D341Med (cell line): ENCODE measurements around the gene GLT8D1.
"Not testable (repeated sequence)": the region's sequence is repeated elsewhere in the genome, so short reads cannot be mapped to it uniquely, and the experiment has no call there.

ENCODE experiments used
- DNase-seq: peaks from one replicate; pipeline ENCODE4 v3.0.0; 2012; ENCODE audit warnings: low spot score

GLT8D1 gene

DNA sequence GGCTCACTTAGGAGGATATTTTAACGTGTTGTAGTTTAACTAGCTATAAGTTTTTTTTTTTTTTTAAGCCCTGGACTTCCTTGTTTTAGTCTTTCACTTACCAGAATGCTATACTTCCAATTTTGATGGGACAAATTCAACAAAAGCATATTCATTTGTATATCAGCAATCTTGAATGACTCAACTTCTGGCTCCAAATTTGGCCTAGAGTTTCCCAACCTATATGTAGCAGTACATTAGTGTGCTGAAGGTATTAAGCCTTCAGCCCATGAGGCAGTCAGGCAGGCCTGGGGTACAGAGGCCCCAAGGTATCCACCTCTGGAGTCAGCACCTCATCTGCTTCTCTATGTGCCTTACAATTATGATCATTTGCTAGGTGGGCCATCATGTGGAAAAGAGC is 25.8 kb downstream of the GLT8D1 start:
- DNase-seq: no peak

DNA sequence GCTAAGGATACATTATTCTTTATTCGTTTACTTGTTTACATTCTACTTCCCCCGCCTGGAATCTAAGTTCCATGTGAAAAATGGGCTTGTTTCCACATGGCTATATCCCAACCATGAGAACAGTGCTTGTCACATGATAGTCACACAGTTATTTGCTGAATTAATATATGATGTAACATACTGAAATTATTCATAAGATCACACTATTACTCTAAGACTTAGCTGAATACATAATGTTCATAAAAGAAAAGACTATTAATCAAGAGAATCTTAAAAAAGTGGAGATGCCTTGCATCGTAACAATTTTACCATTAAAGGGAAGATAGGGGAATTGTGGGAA is 26.4 kb downstream of the GLT8D1 start:
- no peak for DNase-seq

DNA sequence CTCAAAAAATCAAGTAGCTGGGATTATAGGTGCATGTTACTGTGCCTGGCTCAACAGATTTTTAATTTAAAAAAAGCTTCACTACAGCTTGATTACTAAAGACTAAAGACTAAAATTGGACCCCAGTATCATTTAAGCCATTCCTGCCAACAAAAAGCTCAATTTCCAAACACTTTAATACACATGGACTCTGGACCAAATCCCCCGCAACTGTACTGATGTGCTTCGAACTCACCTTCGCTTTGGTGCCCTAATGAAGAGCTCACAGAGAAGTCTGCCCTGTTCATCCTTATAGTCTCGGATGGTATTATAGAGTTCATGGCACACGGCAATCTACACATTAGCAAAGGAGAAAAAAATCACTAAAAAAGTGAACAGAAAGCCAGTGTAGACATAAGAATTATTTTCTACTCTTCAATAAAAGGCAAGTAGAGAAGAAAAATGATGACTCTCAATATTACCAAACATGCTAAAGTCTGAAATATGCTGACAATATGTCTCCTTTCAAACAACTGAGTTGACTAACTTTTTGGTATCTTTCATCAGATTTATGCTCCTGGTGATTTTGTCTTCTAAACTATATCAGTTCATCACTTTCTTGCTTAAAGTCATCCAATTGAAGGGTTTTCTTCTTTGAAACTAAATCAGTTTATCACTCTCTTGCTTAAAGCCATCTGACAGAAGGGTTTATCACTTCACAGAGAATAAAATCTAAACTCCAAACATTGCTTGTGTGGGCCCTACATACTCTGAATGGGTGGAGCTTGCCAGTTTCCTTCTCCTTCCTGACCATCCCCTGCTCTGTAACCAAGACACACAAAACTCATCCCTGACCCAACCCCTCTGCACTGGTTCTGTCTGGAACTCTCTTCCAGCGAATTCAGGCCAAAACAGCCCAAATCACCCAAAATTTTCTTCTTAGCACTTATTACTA is 27.1 kb downstream of the GLT8D1 start:
- DNase-seq: no peak

DNA sequence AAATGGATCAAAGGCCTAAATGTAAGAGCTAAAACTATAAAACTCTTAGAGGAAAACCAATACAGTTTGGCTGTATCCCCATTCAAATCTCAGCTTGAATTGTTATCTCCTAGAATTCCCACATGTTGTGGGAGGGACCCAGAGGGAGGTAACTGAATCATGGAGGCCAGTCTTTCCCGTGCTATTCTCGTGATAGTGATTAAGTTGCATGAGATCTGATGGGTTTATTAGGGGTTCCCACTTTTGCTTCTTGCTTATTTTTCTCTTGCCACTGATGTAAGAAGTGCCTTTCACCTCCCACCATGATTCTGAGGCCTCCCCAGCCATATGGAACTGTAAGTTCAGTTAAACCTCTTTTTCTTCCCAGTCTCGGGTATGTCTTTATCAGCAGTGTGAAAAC is 29.4 kb downstream of the GLT8D1 start:
- not testable (repeated sequence) for DNase-seq

DNA sequence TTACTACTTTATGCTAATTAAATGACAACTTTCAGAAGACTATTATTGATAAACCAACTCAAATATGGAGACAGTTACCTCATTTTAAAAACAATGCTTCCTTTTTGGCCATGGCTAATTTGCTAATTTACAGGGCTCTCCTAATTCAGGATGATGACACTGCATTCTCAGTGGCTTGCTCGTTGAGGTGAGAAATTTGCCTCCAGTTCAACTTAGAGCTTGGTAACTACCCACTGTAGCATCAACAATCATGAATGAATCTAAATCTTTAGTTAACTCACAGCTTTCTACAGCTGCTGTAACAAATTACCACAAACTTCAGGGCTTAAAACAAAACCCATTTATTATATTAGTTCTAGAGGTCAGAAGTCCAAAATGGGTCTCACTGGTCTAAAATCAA is 33.9 kb downstream of the GLT8D1 start:
- DNase-seq: no peak

DNA sequence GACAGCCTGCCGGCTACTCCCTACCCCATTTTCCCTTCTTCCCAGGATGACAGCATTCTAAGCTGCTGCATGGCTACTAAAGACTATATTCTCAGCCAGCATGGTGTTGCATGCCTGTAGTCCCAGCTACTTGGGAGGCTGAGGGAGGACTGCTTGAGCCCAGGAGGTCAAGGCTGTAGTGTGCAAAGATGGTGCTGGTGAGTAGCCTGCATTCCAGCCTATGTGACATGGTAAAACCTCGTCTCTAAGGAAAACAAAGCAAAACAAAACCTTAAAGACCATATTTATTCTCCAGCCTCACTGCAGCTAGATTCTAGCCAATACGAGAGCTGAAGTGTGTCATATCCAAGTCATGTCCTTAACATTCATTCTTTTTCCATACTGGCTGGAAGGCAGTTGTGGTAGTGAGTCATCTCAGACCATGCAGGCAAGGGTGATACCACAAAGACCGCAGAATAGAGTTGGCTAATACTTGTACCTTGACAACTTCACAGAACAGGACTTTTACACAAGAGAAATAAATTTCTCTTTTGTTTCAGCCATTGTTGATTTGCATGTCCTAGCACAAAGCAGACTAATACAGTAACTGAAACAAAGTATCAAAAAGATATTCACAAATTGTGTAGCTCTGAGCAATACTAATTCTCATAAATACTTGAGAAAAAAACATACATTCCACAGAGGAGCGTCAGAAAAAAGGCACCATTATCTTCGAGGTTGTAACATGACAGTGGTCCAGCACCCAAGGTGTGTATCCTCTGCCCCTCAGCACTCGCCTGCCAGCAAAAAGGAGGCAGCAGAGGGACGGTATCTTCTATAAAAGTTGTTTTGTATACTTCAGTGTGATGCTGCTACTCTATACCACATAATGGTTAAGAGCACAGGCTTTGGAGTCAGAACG is 34.7 kb downstream of the GLT8D1 start:
- DNase-seq: no peak

DNA sequence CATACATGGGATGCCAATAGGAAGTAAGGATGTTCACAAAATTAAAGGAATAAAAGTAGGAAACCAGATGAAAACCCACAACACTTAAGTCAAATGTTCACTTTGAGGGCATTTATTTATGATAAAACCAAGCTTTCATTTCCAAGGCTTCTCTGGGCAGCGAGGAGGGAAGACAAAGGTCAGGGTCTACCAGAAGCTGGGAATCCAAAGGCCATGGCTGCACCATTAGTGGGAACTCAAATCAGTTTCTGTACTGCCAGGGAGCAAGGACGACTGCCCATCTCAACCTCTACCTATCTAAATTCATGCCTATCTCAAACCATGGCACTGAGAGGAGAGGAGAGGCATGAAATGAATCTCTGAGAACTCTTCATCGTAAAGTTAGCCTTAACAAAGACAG is 42.5 kb downstream of the GLT8D1 start:
- DNase-seq: no peak

DNA sequence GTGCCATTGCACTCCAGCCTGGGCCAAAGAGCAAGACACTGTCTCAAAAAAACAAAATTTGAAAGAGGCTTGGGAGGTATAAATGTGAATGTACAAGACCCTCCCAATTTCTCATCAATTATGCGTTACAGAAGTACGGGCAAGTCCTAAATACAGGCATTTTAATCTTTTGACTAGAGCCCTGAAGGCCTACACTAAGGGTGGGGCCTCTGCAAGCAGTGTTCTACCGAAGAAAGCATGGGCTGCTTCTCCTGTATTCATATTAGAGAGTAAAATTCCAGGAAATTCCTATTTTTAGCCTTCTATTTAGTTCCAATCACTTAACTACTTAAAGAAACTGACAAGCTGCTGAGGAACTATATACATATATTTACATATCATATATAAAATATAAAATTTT is 45.5 kb downstream of the GLT8D1 start:
- DNase-seq: no peak

DNA sequence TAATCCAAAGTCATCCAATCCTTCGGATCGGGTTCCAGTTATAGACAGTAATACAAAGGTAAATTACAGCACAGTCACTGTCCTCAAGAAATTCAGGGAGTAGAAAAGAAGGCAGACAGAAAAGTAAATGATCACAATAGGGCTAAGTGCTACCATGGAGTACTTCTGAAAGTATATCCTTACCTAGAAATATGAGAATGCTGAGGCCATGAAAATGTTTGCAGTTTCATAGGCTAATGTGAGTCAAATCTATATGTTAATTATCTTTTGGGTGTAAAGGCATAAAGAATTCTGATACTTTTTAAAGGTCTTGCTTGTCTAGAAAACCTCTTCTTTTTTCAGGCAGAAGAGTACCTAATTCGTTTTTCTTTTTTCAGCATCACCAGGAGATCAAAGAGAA is 49.7 kb downstream of the GLT8D1 start:
- DNase-seq: no peak

DNA sequence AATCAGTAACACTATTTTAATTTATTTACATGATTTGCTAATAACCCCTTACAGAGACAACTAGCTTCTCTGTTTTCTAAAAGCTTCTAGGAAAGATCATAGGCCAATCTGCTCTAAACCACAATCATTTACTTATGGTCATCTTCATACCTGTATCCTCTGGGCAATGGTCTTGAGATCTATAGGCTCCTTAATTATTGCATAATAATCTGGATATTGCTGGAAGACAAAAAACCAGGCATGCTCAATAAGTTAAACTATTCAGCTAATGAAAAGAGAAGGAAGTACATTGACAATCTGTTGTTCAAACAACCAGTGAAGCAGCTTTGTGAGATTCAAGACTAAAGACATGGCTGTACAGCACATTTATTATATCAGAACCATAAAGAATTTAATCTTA is 54.0 kb downstream of the GLT8D1 start:
- no peak for DNase-seq

DNA sequence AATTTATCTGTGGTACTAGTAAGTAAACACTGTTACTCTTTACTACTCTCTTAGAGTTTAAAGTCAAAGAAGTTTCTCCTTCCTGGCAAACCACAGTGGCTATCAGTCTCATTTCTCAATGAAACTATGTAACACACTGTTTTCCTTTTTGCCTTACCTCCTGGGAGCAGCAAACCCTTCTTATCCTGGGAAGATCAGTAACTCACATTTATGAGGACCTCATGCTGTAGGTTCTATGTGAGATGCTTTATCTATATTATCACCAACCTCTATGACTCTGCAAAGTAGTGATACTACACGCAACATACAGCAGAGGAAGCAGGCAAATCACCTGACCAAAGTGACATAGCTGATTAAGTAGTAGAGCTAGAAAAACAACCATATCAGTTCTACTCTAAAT is 55.2 kb downstream of the GLT8D1 start:
- no peak for DNase-seq

DNA sequence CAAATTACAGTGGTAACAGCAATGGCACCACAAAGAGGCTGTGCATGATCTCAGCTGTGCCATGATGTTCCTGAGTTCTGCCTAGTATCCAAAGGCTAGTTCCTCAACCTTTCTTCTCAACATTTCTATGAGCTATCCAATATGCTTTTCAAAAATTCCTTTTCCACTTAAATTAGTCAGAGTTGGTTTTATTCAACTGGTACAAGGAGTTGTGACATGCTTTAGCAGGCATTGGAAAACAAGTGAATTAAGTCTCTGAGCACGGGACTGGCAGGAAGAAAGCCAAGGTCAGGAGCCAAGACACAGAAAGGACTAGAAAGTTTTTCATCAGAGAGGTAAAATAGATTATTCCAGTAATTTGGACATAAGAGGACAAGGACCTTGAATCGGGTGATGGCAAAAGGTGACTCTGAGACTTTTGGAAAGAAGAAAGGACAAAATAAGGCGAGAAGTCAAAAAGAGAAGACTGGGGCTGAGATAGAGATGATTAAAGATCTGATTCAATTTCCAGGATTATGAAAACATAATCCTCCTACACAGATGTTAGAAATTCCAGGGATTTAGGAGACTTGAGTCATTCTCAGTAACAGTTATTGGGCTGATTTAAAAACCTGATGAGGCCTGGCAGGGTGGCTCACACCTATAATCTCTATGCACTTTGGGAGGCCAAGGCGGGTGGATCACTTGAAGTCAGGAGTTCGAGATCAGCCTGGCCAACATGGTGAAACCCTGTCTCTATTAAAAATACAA is 56.0 kb downstream of the GLT8D1 start:
- DNase-seq: peak; percentile 43

DNA sequence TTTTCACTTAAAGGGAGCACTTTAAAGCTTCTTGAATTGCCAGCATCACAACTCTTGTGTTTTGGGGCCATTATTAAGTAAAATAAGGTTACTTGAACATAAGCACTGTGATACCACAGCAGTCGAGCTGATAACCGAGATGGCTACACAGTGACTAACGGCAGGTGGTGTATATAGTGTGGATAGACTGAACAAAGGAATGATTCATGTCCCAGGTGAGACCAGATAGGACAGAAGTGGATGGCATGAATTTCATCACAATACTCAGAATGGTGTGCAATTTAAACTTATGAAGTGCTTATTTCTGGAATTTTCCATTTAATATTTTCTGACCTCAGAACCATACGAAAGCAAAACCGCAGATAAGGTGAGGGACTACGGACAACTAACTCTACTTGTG is 60.0 kb downstream of the GLT8D1 start:
- DNase-seq: no peak
